ENCODE data around the gene MYO10. TPM values are rescaled to one million over a fixed set of nuclear protein-coding genes. Genes with fewer than 3 reads are reported as not detected.
"Not testable (repeated sequence)": the region's sequence is repeated elsewhere in the genome, so short reads cannot be mapped to it uniquely, and the experiment has no call there.

The MYO10 gene
- total RNA-seq, 4 donors from 2014 or later: 3.4 to 28.7 (median 13.4) TPM

DNA sequence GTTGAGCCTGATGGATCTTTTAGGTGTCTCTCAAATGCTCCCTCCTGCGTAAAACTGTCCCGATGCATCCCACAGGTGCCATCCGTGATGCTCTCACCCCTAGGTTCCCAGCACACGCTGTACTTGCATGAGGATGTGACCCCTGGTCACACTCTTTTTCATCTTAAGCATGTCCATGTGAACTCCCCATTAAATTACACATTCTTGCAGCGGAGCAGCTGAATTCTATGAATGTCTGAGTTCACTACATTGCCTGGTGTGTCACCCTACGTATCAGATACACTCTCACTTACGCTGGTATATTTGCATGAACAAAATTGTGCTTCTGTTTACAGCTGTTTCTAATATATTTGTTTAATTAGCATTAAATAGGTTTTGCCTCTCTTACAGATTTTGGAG lies 214.0 kb downstream of the MYO10 start:
- no peaks in the 10 kb centered on the region for H3K27me3 ChIP-seq
- H3K4me1 ChIP-seq: peaks cover 0 to under 1% of the 10 kb centered on the region in 2 donors
- DNase-seq: no peak
- no peak for ATAC-seq
- no peak overlapping the region for H3K4me3 ChIP-seq
- H3K36me3 ChIP-seq: no peaks in the 10 kb centered on the region
- in situ Hi-C loops (cut with MboI; ENCODE audit: low sequenced_read_pairs in 4 of 4) (no loop called here), intact Hi-C loops (cut with DNase I; ENCODE audit: low total_unique reads) (no loop called here)
- no peak for TF ChIP-seq POLR2A (IDR thresholded peaks at IDR 0.05)
- TF ChIP-seq, protein P1, sequence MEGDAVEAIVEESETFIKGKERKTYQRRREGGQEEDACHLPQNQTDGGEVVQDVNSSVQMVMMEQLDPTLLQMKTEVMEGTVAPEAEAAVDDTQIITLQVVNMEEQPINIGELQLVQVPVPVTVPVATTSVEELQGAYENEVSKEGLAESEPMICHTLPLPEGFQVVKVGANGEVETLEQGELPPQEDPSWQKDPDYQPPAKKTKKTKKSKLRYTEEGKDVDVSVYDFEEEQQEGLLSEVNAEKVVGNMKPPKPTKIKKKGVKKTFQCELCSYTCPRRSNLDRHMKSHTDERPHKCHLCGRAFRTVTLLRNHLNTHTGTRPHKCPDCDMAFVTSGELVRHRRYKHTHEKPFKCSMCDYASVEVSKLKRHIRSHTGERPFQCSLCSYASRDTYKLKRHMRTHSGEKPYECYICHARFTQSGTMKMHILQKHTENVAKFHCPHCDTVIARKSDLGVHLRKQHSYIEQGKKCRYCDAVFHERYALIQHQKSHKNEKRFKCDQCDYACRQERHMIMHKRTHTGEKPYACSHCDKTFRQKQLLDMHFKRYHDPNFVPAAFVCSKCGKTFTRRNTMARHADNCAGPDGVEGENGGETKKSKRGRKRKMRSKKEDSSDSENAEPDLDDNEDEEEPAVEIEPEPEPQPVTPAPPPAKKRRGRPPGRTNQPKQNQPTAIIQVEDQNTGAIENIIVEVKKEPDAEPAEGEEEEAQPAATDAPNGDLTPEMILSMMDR (IDR thresholded peaks at IDR 0.05 in 4 of 5, conservative IDR thresholded peaks at IDR 0.05 in 1 of 5): no peak
- no peaks in the 10 kb centered on the region for H3K9me3 ChIP-seq
- no peak overlapping the region for H3K27ac ChIP-seq

DNA sequence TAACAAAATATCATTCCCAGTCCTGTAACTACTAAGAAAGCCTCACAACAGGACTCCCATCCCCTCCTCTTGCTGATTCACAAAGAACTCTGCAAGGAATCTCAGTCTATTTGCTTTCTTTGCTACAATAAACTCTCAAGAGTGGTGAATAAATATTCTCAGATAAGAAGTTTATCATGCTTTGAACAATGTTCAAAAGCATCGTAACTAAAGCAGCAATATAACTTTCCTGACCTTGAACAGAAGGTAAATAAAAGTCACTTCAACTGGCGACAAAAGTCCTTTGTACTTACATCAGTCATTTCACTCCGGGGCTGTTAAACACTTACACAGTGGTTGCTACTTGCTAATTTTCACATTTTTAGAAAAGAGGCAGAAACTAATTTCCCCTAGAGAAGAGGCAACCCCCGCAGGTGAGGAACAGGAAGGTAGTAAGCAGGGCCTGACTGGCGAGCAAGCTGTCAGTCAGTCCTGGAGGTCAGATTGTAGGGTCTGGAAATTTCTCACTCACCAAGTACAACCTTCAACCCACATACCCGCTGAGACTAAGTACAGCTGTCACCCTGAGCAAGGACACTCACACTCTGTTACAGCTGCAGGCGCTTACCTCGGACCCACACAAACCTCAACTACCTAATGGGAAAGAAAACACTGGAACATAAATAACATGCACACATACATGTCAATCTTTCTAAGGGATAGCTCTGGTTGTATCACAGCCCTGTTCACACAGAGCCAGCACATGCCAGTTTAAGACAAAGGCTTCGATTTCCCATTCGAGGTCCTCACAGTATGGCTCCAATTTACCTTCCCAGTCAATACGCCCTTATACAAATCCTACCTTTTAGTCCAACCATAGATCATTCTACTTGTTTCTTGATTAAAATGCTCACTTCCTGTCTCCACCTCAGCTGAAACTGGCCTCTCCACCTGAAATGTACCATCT lies 214.7 kb downstream of the MYO10 start:
- Histone ChIP-seq H3K4me3 (no peak overlapping the region), H3K27me3 (no peaks in the 10 kb centered on the region), H3K36me3 (no peaks in the 10 kb centered on the region), H3K27ac (no peak overlapping the region), H3K4me1 (no peaks in the 10 kb centered on the region), H3K9me3 (no peaks in the 10 kb centered on the region)
- in situ Hi-C loops (cut with MboI; ENCODE audit: low sequenced_read_pairs in 4 of 4) (no loop called here), intact Hi-C loops (cut with DNase I; ENCODE audit: low total_unique reads) (no loop called here)
- ATAC-seq (no peak), DNase-seq (no peak)
- TF ChIP-seq, protein P1 (IDR thresholded peaks at IDR 0.05 in 4 of 5, conservative IDR thresholded peaks at IDR 0.05 in 1 of 5): no peak
- TF ChIP-seq POLR2A (IDR thresholded peaks at IDR 0.05): no peak

DNA sequence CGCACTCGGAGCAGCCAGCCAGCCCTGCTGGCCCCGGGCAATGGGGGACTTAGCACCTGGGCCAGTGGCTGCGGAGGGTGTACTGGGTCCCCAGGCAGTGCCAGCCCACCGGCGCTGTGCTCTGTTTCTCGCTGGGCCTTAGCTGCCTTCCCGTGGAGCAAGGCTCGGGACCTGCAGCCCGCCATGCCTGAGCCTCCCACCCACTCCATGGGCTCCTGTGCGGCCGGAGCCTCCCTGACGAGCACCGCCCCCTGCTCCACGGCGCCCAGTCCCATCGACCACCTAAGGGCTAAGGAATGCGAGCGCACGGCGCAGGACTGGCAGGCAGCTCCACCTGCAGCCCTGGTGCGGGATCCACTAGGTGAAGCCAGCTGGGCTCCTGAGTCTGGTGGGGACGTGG lies 218.1 kb downstream of the MYO10 start:
- H3K36me3 ChIP-seq; H3K4me3 ChIP-seq; in situ Hi-C loops (cut with MboI; ENCODE audit: low sequenced_read_pairs in 4 of 4); DNase-seq; ATAC-seq; intact Hi-C loops (cut with DNase I; ENCODE audit: low total_unique reads); H3K27ac ChIP-seq; H3K27me3 ChIP-seq; H3K9me3 ChIP-seq; H3K4me1 ChIP-seq: not testable (repeated sequence)

DNA sequence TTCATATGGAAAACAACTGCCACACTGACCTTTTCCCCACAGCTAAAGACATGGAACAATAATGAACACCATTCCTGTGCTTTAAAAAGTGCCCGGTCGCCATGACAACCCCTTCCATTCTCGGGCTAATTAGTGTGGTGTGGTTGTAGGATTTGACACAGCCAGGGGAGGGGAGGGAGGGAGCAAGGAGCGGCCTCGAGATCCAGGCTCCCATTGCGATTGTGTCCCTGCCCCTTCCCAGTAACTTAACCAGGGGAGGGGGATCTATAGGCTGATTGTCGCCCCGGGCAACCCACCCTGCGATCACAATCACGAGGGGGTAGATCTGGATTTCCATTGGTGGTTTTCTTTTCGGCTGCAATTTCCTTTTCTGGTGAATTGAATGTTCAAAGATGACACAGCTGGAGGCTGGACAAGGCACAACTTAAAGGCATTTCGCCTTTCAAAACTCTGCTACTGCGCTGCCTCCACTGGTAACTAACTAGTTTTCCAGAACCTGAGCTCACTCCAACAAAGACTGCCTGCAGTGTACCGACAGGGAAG lies 222.6 kb downstream of the MYO10 start:
- Histone ChIP-seq H3K36me3 (no peaks in the 10 kb centered on the region), H3K4me3 (peak overlapping the region in 3 of 4 donors; percentile 3 to 31 (median 15)), H3K9me3 (no peaks in the 10 kb centered on the region), H3K27me3 (no peaks in the 10 kb centered on the region), H3K27ac (no peak overlapping the region), H3K4me1 (no peaks in the 10 kb centered on the region)
- in situ Hi-C loops (cut with MboI; ENCODE audit: low sequenced_read_pairs in 4 of 4): no loop called here
- ATAC-seq (no peak), DNase-seq (no peak)
- TF ChIP-seq POLR2A (IDR thresholded peaks at IDR 0.05): no peak
- TF ChIP-seq, protein P1 (IDR thresholded peaks at IDR 0.05 in 4 of 5, conservative IDR thresholded peaks at IDR 0.05 in 1 of 5): no peak
- intact Hi-C loops (cut with DNase I; ENCODE audit: low total_unique reads): no loop called here

DNA sequence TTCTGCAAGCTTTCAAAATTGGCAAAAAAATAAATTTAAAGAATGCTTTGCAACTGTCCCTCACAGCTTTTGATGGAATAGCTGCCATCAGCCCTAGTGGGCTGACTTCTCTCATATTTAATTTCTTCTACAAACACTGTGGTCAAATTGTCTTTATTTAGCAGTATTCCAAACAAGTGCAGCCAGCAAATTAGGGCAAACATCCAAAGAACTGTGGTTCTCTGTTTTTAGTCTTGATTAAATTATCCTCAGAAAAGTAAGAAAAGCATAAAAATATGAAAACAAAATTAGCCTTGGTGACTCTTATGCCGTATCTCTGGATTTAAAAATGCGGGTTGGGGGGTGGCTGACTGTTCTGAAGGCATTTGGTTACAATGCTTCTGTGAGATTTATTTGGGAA lies 223.5 kb downstream of the MYO10 start:
- DNase-seq (no peak), ATAC-seq (no peak)
- Histone ChIP-seq H3K4me1 (no peaks in the 10 kb centered on the region), H3K9me3 (no peaks in the 10 kb centered on the region), H3K27ac (no peak overlapping the region), H3K36me3 (no peaks in the 10 kb centered on the region), H3K27me3 (no peaks in the 10 kb centered on the region), H3K4me3 (no peak overlapping the region)
- in situ Hi-C loops (cut with MboI; ENCODE audit: low sequenced_read_pairs in 4 of 4) (no loop called here), intact Hi-C loops (cut with DNase I; ENCODE audit: low total_unique reads) (no loop called here)
- TF ChIP-seq, protein P1 (IDR thresholded peaks at IDR 0.05 in 4 of 5, conservative IDR thresholded peaks at IDR 0.05 in 1 of 5): no peak
- TF ChIP-seq POLR2A (IDR thresholded peaks at IDR 0.05): no peak
